Gastroesophageal sphincter (tissue), 3 donors: ENCODE results near the gene EVC2.

ENCODE experiments used
- POLR2A ChIP-seq, 2 donors: fragments of 450-650 bp; IDR thresholded peaks; one replicate each; pipeline ENCODE4 v1.6.1; 2017; ENCODE audit warnings: antibody characterized with exemption in 2 of 2, mild to moderate bottlenecking in 2 of 2, moderate library complexity in 1 of 2
- TF ChIP-seq, protein P1 (sequence below), 4 experiments: fragments of 200-600 bp in 2 of 4; fragments of 450-650 bp in 2 of 4; sonication (generic) in 1 of 4; IDR thresholded peaks; one replicate each; pipeline ENCODE4 v1.5.1; 2017 to 2019; ENCODE audit warnings: antibody characterized with exemption in 4 of 4, mild to moderate bottlenecking in 2 of 4, moderate library complexity in 2 of 4

DNA sequence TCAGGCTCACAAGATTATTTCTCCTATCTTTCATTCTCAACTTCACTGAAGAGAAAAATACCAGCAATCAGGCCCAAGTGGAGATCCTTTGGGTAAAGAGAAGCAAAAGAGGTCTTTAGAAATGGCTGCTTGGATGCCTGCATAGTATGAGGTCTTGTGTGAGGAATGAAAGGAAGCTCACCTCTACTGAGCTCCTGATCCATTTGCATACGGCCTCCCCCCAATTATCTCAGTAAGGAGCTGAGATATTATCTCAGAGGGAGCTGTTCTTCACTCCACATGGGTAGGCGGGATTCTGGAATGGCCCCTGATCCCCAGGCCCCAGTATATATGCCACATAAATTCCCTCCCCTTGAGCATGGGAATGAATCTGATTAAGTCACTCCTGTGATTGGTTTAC is 75.8 kb downstream of the EVC2 start:
- TF ChIP-seq, protein P1, sequence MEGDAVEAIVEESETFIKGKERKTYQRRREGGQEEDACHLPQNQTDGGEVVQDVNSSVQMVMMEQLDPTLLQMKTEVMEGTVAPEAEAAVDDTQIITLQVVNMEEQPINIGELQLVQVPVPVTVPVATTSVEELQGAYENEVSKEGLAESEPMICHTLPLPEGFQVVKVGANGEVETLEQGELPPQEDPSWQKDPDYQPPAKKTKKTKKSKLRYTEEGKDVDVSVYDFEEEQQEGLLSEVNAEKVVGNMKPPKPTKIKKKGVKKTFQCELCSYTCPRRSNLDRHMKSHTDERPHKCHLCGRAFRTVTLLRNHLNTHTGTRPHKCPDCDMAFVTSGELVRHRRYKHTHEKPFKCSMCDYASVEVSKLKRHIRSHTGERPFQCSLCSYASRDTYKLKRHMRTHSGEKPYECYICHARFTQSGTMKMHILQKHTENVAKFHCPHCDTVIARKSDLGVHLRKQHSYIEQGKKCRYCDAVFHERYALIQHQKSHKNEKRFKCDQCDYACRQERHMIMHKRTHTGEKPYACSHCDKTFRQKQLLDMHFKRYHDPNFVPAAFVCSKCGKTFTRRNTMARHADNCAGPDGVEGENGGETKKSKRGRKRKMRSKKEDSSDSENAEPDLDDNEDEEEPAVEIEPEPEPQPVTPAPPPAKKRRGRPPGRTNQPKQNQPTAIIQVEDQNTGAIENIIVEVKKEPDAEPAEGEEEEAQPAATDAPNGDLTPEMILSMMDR (IDR thresholded peaks at IDR 0.05): no peak
- TF ChIP-seq POLR2A (IDR thresholded peaks at IDR 0.05): no peak
